Fibroblast of the aortic adventitia (primary cell): Measurements from ENCODE around the gene TRIM65. TPM values are rescaled to one million over a fixed set of nuclear protein-coding genes. Genes with fewer than 3 reads are reported as not detected.

ENCODE experiments used
- DNase-seq: peaks from one replicate; pipeline ENCODE4 v3.0.0-alpha.2; 2010; ENCODE audit warnings: low read depth
- H3K4me3 ChIP-seq: 2 replicates; pipeline ENCODE4 v1.5.1; 2011; ENCODE audit warnings: low read depth, mild to moderate bottlenecking, control low read depth, low read length, moderate library complexity
- CTCF ChIP-seq: IDR thresholded peaks from 2 replicates; pipeline ENCODE4 v1.5.1; 2011; ENCODE audit warnings: mild to moderate bottlenecking, low read length, control low read depth, inconsistent platforms; ENCODE audit not compliant: insufficient read depth
- total RNA-seq: library from RNA; depleted of rRNA; stranded (reverse); fragments of >200 nt; gene quantifications from 2 replicates; pipeline ENCODE4 v1.2.3, GENCODE V29; 2012; ENCODE audit warnings: low replicate concordance

Gene TRIM65
- total RNA-seq, 1 donor, result 11.4 TPM

- no peak overlapping the region for H3K4me3 ChIP-seq
- TF ChIP-seq CTCF, result no peak
- DNase-seq, result no peak
Measured at GRCh38 chr17:75898065-75898464, 1.3 kb upstream of the TRIM65 start.

- H3K4me3 ChIP-seq, result peak overlapping the region; percentile 57
- DNase-seq, result no peak
- TF ChIP-seq CTCF, result no peak
Measured at GRCh38 chr17:75897160-75898019, 639 bp upstream of the TRIM65 start.

GRCh38 chr17:75895370-75896155, 1.2 kb downstream of the TRIM65 start:
- H3K4me3 ChIP-seq, result peak overlapping the region; percentile 93
- DNase-seq, result no peak
- peak; percentile 51 for TF ChIP-seq CTCF

DNA sequence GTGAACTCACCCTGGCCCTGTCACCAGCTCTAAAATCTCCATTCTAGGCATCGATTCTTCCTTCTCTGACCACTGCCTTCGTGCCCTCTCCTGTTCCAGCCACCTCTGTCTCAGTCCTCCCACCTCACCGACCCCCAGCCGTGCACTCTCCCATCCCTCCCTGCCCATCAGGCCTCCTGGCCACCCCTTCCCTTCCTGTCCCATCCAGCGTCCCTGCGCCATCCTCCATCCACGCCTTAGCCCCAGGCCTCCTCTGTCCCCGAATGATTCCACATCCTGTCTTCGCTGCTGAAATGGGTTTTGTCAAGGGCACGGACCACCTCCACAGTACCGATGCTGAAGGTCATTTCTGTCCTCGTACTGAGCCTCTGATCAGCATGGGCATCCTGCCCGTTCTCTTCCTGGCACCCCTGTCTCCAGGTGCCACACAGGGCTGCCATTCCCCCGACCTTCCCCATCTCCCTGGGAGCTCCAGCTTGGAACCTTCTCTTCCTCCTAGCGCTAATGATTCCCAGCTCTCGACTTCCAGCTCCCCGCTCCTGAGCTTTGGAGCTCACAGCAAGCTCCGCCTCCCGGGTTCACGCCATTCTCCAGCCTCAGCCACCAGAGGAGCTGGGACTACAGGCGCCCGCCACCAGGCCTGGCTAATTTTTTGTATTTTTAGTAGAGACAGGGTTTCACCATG, 2.6 kb downstream of the TRIM65 start:
- H3K4me3 ChIP-seq, result no peak overlapping the region
- TF ChIP-seq CTCF, result no peak
- no peak for DNase-seq

- TF ChIP-seq CTCF, result no peak
- no peak for DNase-seq
- no peak overlapping the region for H3K4me3 ChIP-seq
Measured at GRCh38 chr17:75893305-75894048, 3.3 kb downstream of the TRIM65 start.
